ENCODE results near the gene UBASH3B.
"Not testable (repeated sequence)": the region's sequence is repeated elsewhere in the genome, so short reads cannot be mapped to it uniquely, and the experiment has no call there.

UBASH3B gene, protein sequence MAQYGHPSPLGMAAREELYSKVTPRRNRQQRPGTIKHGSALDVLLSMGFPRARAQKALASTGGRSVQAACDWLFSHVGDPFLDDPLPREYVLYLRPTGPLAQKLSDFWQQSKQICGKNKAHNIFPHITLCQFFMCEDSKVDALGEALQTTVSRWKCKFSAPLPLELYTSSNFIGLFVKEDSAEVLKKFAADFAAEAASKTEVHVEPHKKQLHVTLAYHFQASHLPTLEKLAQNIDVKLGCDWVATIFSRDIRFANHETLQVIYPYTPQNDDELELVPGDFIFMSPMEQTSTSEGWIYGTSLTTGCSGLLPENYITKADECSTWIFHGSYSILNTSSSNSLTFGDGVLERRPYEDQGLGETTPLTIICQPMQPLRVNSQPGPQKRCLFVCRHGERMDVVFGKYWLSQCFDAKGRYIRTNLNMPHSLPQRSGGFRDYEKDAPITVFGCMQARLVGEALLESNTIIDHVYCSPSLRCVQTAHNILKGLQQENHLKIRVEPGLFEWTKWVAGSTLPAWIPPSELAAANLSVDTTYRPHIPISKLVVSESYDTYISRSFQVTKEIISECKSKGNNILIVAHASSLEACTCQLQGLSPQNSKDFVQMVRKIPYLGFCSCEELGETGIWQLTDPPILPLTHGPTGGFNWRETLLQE

DNA sequence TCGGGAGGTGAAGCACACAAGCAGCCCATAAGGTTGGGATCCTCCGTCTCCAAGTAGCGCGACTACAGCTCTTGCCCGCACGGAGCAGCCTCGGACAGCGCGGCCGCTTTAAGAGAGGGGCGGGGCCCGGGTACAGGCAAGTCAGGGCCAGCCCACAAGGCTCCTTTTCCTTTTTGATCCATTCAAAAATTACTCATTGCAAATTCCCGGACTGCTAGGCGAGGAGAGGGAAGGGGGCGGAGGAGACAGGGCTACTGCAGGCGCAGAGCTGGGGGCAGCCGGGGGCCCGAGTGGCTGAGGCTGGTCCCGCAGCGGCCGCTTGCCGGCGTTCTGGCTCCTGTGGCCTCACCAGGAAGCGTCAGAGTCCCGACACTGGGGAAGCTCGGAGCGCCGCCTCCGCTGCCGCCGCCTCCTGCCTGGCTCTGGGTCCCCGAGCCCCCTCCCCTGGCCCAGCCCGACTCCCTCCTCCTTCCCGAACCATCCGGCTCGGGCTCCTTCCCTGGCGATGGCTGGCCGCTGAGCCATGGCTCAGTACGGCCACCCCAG lies at the start of gene UBASH3B:
Gene UBASH3B (plus strand): TSS at position 196 of the 546 bp plus-strand sequence. CDS start 328 bp downstream, at position 524.
- peak; percentile 90 for DNase-seq (ENCODE audit: low spot score)

DNA sequence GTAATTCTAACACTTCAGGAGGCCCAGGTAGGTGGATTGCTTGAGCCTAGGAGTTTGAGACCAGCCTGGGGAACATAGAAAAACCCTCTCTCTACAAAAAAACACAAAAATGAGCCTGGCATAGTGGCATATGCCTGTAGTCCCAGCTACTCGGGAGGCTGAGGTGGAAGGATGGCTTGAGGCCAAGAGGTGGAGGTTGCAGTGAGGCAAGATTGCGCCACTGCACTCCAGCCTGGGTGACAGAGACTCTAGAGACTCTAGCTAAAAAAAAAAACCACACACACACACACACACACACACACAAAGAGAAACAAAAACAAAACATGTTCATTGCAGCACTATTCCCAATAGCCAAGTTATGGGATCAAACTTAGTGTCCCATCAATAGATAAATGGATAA lies 48.4 kb upstream of the UBASH3B start:
- not testable (repeated sequence) for DNase-seq (ENCODE audit: low spot score)

DNA sequence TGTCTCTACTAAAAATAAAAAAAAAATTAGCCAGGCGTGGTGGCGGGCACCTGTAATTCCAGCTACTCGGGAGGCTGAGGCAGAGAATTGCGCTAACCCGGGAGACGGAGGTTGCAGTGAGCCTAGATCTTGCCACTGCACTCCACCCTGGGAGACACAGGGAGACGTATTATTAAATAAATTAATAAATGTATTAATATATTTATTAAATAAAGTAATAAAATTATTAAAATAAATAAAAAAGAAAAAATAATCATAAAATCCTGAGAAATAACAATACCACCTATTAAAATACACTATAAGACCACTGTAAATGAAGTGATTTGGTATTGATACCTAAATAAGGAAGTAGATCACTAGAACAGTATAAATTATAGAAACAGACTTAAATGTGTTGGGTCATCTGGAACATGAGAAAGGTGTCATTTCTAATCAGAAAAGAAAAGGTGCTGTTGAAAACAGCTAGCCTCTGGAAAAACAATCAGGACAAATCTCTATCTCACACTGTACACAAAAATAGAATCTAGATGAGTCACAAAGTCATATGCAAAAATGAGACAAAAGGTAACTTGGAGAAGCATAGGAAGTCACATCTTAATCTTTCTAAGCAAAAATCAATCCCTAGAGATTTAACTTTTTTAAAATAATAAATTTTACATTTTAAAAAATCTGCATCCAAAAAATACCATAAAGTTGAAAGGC lies 43.2 kb upstream of the UBASH3B start:
- DNase-seq (ENCODE audit: low spot score) = no peak

DNA sequence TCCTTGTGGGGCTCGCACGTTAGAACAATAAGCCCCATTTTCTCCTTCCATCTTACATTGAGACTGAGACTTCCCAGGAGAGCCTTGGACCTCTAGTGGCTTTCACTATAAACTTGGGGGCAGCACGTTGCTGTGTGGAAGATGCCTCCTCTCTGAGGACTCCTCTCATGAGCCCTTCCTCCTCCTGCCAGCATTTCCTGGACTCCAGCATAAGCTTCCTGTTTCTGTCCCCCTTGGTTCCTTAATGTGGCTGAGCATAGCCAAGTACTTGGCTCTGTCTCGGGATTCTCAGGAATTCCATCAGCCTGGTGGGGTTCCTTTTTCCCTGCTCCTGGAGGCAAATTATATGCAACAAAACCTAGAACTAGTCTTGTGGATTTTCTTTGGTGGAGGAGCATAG lies 38.8 kb upstream of the UBASH3B start:
- no peak for DNase-seq (ENCODE audit: low spot score)

DNA sequence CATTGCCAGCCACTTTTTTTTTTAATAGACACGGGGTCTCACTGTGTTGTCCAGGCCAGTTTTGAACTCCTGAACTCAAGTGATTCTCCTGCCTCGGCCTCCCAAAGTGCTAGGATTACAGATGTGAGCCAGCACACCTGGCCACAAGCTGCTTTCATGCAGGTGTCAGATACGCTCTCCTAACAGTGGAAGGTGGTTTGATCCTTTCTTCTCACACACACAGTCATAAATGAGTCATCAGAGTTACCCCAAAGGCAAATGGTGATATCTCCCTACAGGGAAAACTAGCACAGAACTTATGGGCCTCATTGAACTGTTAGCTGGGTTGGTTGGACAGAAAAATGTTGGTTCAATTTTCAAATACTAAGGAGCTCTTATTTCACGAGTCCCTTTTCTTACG lies 38.2 kb upstream of the UBASH3B start:
- no peak for DNase-seq (ENCODE audit: low spot score)

DNA sequence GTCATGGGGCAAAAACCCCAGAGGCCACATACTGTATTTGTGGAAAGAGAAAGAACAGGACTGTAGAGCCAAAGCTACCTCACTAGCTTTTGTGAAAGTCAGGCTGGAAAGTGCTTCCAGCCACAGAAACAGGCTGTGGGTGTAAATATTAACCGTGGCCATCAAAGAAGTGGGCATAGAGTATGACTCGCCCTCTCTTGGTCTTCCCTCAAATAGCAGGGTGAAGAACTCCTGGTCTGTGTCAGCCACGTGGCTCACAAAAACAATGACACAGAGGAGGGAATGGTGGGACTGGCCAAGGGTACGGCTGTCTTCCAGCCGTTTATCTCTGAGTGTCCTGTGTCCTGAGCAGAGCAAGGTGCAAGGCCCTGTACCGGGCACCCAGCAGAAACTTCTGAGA lies 37.6 kb upstream of the UBASH3B start:
- DNase-seq (ENCODE audit: low spot score) = no peak

DNA sequence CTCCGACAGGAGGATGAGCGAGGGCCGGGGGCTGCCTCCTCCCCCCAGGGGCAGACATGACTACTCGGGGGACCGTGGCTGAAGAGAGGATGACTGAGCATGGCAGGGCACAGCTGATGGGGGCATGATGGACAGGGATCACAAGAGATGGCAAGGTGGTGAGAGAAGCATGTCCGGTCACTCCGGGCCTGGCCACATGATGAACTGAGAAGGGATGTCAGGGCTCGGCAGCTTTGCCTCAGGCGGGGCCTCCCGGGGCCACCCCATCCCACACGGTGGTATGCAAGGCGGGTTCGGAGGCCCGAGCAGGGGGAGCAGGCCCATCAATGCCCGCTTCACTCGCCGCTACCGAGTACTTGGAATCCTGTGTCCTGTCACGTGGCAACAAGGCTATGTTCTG lies 36.6 kb upstream of the UBASH3B start:
- DNase-seq (ENCODE audit: low spot score) = no peak

DNA sequence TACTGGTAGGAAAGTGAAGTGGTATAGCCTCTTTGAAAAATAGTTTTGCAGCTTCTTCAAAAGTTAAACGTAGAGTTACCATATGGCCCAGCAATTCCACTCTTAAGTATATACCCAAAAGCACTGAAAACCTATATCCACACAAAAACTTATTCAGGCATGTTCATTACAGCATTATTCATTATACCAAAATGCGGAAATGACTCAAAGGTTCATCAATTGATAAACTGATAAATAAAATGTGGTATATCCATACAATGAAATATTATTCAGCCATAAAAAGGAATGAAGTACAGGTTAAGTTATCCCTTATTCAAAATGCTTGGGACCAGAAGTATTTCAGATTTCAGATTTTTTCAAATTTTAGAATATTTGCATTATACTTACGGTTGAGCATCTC lies 35.8 kb upstream of the UBASH3B start:
- DNase-seq (ENCODE audit: low spot score) = no peak

DNA sequence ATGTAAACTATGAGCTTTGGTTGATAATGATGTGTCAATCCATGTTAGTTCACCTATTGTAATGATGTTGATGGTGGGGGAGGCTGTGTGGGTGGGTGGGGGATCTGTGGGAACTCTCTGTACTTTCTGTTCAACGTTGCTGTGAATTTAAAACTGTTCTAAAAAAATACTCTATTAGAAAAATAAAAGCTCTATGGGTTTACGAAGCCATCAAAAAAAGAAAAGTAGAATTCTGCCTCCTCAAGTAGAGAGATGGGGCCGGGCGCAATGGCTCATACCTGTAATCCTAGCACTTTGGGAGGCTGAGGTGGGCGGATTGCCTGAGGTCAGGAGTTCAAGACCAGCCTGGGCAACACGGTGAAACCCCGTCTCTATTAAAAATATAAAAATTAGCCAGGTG lies 30.0 kb upstream of the UBASH3B start:
- DNase-seq (ENCODE audit: low spot score) = not testable (repeated sequence)

DNA sequence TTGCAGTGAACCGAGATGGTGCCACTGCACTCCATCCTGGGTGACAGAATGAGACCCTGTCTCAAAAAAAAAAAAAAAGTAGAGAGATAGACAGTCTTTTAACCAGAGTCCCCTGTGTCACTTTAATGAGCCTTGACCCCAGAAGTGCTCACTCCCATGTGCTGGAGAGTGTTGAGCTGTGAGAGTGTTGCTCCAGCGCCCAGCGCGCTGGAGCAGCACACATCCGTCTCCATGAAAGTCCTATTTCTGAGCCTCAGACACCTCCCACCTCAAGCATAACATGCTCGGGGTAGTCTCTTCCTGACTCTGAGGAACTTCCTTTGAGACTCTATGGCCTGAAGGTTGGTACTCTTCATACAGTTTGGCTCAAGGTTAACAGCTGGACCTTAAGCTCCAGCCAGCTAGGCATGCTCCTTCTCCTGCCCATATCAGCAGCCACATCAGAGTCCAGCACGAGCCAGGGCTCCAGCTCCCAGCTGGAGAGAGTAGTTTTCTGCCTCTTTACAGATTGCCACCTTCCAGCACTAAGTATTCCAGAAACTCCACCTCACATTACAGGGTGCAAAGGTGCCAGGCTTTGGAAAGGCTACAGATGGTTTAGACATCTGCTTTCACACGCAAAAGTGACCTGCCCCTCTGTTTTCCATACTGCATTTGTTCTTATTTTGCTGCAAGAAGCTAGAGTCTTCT lies 29.4 kb upstream of the UBASH3B start:
- no peak for DNase-seq (ENCODE audit: low spot score)

DNA sequence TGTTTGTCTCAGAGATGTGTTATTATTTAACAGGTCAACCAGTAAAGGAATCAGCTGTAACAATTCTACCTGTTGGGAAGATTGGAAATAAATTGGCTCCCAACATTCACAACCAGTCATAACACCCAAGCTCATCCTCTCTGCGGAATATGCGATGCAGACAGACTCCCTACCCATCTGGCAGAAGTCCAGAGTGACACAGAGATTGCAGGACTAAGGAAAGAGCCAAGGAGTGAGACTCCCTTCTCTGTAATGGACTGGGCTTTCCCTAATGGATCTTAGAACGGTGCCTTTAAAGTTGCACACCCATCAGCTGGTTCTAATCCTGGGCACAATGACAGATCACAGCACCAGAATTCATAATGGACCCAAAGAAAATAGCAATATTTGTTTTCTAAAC lies 27.8 kb upstream of the UBASH3B start:
- no peak for DNase-seq (ENCODE audit: low spot score)

DNA sequence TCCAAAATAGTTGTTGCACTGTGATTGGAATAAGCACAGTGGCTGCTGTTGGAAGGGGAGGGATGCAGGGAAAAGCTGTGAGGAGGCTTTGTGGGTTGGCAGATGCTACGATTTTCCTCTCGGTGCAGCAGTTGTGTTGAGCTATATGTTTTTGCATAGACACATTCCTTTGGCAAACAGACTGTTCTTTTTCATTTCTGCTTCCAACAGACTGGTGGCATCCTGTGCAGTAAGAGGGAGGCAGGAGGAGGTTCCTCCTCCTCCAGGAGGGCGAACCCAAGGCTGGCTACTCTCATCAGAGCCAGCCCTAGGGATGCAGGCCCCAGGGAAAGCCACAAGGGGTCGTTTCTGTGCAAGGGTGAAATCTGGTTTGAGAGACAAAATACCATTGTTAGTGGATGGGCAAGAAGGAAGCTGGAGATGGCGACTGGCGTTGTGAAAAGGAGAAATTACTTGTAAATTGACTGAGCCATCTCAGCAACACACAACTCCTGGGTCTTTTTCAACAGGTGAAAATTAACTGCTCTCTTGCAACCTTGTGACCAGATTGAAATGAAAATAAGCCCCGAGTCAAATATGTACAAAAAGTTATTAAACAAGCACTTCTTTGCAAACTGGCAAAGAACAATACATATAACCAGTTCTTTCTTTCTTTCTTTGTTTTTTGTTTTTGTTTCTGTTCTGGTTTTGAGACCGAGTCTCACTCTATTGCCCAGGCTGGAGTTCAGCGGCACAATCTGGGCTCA lies 26.5 kb upstream of the UBASH3B start:
- DNase-seq (ENCODE audit: low spot score) = peak; percentile 78

DNA sequence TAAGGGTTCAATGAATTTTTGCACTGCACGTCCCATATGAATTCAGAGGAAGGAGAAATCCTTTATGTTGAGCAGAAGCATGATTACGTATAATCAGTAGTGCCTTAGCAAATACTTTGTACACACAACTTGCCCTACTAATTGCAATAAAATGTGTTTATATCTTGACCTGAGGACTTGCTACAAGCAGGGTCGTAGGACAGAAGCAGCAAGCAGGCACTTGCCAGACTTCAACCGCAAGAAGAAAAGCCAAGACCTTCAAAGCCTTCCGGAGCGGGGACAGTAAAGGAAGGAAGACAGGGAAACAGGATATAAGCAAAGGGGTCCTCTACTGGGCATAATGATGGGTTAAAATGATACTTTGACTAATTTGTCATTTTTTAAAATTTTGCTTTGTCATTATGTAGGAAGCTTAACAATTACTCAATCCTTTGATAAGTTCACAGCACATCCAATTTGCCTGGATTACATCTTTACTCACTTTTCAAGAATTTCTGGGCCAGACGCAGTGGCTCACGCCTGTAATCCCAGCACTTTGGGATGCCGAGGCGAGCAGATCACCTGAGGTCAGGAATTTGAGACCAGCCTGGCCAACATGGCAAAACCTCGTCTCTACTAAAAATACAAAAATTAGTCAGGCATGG lies 23.2 kb upstream of the UBASH3B start:
- no peak for DNase-seq (ENCODE audit: low spot score)

DNA sequence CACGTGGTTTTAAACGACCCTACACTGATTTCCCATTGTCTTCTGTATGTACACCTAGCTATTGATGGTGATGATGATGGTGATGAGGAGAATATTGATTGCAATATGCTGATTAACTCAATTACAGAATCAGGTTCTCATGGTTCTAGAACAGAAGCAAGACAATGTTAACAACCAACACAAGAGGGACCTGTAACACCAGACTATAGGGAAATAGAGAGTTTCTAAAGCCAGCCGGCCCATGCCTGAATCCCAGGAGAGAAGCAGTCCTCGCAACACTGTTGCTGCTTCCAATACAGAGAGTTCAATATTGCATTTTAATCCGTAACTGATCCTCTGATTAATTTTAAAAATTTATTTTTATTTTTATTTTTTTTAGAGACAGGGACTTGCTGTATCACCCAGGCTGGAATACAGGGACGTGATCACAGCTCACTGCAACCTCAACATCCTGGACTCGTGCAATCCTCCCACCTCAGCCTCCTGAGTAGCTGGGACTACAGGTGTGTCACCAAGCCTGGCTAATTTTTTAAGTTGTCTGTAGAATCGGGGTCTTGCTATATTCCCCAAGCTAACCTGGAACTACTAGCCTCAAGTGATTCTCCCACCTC lies 22.2 kb upstream of the UBASH3B start:
- no peak for DNase-seq (ENCODE audit: low spot score)

DNA sequence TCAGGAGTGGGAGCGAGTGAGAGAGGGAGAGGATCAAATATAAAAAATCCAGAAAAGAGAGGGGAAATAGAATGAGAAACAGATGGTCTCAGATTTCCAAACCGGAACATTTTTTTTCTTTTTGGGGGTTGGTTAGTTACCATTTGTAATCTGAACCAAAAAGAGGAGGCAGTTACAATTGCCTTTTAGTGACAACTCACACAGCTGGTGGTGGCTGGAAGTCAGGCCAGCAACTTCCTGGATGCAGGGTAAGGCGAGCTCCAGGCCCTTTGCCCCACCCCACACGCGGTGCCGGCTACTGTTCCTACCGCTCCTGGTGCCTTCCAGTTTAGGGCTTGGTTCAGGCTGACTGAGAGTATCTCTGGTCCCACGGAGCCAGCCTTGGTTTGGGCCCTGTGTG lies 21.0 kb upstream of the UBASH3B start:
- DNase-seq (ENCODE audit: low spot score) = no peak

DNA sequence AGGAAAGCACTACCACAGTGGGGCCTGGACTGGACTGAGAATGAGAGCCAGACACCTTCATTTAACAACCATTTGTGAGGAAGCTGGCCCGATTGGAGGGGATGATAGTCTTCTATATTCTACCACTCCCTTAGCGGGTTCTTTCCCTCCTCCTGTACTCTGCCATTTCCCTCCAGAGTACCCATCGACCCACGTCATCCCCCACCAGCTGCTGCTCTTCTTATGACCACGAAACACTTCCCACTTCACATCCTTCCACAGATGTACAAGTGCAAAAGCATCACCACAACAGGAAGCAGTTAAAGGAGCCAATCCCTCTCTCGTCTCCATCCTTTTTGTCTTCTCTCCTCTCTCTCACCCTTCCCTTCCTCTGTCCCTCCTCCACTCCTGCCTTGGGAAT lies 18.0 kb upstream of the UBASH3B start:
- no peak for DNase-seq (ENCODE audit: low spot score)

DNA sequence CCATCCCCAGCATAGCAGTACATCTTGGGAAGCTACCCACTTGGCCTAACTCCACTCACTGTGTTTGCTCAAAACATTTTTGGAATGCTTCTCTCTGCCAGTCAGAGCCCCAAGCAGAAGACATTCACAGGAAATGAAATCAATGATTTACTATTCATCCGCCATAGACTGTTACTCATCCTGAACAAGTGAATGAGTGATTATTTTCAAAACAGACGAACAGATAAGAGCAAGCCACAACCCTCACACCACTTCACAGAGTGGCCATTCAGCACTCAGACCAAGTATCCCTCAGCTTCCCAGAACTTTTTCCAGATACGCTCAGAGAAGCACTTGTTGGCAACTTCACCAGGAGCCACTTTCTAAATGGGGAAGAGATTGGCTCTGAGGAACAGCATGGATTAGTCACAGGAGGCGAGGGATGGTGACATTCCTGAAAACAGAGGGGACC lies 13.0 kb upstream of the UBASH3B start:
- DNase-seq (ENCODE audit: low spot score) = no peak

DNA sequence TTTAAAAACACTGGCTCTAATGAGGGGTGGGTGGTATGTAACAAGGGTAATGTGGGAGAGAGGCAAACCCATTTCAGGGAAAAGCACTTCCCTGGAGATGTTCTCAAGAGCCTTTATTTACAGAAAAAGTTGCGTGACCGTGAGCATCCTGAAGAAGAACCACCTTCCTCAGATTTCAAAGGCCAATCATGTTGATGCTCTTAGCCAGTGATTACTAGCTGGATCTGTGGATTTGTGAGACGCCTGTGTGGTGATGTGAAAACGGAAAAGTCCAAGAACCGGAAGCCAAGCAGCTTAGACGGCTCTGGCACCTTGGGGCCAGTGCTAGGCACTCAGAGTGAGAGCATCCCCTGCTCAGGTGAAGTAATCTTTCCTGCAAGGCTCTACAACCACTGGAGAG lies 12.6 kb upstream of the UBASH3B start:
- no peak for DNase-seq (ENCODE audit: low spot score)

DNA sequence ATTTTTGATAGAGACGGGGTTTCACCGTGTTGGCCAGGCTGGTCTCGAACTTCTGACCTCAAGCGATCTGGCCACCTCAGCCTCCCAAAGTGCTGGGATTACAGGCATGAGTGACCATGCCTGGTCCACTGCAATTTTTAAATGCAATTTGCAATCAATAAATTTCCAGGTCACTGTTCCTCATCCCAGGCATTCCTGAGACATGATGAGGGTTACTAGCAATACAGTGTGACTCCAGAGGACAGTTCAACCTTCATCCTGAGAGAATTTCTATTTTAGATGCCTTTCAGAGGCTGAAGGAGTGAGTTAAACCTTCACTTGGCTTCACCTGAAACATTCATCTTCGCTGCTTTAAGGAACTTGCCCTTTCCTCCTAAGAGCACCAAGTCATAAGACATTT lies 9.7 kb upstream of the UBASH3B start:
- DNase-seq (ENCODE audit: low spot score) = no peak

DNA sequence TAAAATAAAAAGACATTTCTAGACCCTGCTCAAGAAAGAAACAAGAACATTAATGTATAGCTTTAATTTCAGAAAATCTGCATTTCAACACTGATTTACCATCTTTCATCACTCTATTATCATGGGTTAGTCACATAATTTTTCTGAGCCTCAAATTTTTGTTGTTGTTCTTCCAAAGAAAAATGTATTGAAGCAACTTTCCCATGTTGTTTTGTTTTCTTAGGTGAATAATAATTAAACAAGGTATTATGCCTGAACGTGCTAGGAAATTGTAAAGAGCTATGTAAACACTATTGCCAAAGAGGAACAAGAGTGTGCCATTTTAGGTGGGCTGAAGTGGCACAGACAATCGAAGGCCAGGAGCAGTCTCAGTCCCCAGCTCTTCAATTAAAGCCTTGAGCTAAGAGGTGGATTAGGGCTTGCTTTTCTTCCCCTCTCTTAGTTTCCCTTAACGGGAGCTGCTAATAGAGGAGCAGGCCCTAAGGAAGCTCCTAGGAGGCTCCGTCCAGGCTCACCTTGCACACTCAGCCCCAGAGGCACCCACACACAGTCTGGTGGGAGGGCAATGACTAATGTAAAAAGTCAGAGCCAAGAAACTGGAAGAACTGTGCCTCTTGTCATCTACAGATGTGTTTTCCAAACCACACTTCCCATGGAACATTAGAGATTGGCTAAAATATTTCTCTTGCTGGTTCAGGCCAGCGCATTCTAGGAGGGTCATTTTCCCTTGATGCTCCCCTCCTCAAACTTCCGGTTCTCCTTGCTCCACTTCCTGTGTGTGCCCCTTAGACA lies 8.8 kb upstream of the UBASH3B start:
- DNase-seq (ENCODE audit: low spot score) = no peak

Measured in ecto neural progenitor cell (in vitro differentiated cells).